Endothelial cell (in vitro differentiated cells): Measurements from ENCODE around the gene USP7. TPM values are rescaled to one million over a fixed set of nuclear protein-coding genes. Genes with fewer than 3 reads are reported as not detected.

Source experiments
- DNase-seq: peaks from one replicate; pipeline ENCODE4 v3.0.0; 2021; ENCODE audit warnings: low spot score
- H3K27ac Mint-ChIP-seq: one replicate; pipeline ENCODE4 v1.8.0; 2021; ENCODE audit warnings: mixed read lengths, inconsistent platforms; ENCODE audit not compliant: unreplicated experiment
- H3K27me3 Mint-ChIP-seq: one replicate; pipeline ENCODE4 v1.8.0; 2021; ENCODE audit warnings: mild to moderate bottlenecking, moderate library complexity, mixed read lengths, inconsistent platforms; ENCODE audit not compliant: unreplicated experiment
- H3K36me3 Mint-ChIP-seq: one replicate; pipeline ENCODE4 v1.8.0; 2021; ENCODE audit warnings: mild to moderate bottlenecking, low read depth, mixed read lengths, inconsistent platforms; ENCODE audit not compliant: unreplicated experiment
- H3K4me1 Mint-ChIP-seq: one replicate; pipeline ENCODE4 v1.8.0; 2021; ENCODE audit warnings: mild to moderate bottlenecking, mixed read lengths, inconsistent platforms; ENCODE audit not compliant: unreplicated experiment
- H3K4me3 Mint-ChIP-seq: one replicate; pipeline ENCODE4 v1.8.0; 2021; ENCODE audit warnings: mild to moderate bottlenecking, mixed read lengths, inconsistent platforms; ENCODE audit not compliant: unreplicated experiment
- H3K9me3 Mint-ChIP-seq: one replicate; pipeline ENCODE4 v1.8.0; 2021; ENCODE audit warnings: mixed read lengths, inconsistent platforms; ENCODE audit not compliant: unreplicated experiment
- total RNA-seq: library from RNA; stranded (reverse); fragmentation: NEBNext Ultra II Directional; extraction: Animal tissue kit (Norgen Biotek cat#: 25700); gene quantifications from one replicate; pipeline ENCODE4 v1.2.1, GENCODE V29; 2021; ENCODE audit not compliant: unreplicated experiment
- TF ChIP-seq, protein P1 (sequence below): fragments of 200-600 bp; sonication (generic); IDR thresholded peaks from one replicate; pipeline ENCODE4 v1.5.0; 2021; ENCODE audit warnings: antibody characterized with exemption; ENCODE audit not compliant: unreplicated experiment

USP7 gene
- total RNA-seq, 1 donor from 2014 or later, result 122 TPM

DNA sequence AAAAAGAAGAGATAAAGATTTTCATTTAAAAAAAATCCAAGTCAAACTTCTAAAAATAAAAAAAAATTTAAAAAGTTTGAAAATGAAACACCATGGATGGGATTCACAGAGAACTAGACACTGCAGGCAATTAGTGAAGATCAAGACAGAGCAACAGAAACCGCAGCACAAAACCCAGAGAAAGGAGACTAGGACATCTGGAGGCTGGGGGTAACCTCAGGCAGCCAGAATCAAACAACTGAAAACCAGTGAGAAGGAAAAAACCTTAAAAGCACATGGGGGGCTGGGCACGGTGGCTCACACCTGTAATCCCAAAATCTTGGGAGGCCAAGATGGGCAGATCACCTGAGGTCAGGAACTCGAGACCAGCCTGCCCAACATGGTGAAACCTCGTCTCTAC is 50.9 kb downstream of the USP7 start:
- peaks cover 52% of the 10 kb centered on the region for H3K36me3 Mint-ChIP-seq
- H3K4me1 Mint-ChIP-seq, result no peaks in the 10 kb centered on the region
- no peak overlapping the region for H3K4me3 Mint-ChIP-seq
- no peak for DNase-seq
- peaks cover 3% of the 10 kb centered on the region for H3K27me3 Mint-ChIP-seq
- TF ChIP-seq, protein P1, sequence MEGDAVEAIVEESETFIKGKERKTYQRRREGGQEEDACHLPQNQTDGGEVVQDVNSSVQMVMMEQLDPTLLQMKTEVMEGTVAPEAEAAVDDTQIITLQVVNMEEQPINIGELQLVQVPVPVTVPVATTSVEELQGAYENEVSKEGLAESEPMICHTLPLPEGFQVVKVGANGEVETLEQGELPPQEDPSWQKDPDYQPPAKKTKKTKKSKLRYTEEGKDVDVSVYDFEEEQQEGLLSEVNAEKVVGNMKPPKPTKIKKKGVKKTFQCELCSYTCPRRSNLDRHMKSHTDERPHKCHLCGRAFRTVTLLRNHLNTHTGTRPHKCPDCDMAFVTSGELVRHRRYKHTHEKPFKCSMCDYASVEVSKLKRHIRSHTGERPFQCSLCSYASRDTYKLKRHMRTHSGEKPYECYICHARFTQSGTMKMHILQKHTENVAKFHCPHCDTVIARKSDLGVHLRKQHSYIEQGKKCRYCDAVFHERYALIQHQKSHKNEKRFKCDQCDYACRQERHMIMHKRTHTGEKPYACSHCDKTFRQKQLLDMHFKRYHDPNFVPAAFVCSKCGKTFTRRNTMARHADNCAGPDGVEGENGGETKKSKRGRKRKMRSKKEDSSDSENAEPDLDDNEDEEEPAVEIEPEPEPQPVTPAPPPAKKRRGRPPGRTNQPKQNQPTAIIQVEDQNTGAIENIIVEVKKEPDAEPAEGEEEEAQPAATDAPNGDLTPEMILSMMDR, result no peak
- H3K27ac Mint-ChIP-seq, result no peak overlapping the region
- no peaks in the 10 kb centered on the region for H3K9me3 Mint-ChIP-seq

DNA sequence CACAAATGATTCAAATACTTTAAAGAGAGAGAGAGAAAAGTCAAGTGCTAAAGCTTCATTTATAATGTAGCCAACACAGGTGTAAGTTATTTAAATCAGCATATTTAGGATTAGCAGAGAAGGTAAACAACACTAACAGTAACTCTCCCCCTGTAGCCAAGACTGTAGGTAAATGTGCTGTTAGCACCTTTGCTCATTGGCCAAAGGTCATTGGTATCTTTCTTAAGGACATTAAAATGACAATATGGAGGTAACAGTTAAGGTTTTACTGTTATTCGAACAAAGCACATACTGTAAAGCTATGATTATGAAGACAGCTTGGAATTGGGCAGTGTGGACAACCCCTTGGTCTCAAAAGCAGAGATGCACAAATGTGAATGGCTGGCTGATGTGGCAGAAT is 52.9 kb downstream of the USP7 start:
- peaks cover 3% of the 10 kb centered on the region for H3K27me3 Mint-ChIP-seq
- H3K4me1 Mint-ChIP-seq, result no peaks in the 10 kb centered on the region
- no peak overlapping the region for H3K27ac Mint-ChIP-seq
- H3K4me3 Mint-ChIP-seq, result peak overlapping the region; percentile 43
- DNase-seq, result no peak
- H3K36me3 Mint-ChIP-seq, result peaks cover 49% of the 10 kb centered on the region
- TF ChIP-seq, protein P1, result no peak
- H3K9me3 Mint-ChIP-seq, result no peaks in the 10 kb centered on the region

DNA sequence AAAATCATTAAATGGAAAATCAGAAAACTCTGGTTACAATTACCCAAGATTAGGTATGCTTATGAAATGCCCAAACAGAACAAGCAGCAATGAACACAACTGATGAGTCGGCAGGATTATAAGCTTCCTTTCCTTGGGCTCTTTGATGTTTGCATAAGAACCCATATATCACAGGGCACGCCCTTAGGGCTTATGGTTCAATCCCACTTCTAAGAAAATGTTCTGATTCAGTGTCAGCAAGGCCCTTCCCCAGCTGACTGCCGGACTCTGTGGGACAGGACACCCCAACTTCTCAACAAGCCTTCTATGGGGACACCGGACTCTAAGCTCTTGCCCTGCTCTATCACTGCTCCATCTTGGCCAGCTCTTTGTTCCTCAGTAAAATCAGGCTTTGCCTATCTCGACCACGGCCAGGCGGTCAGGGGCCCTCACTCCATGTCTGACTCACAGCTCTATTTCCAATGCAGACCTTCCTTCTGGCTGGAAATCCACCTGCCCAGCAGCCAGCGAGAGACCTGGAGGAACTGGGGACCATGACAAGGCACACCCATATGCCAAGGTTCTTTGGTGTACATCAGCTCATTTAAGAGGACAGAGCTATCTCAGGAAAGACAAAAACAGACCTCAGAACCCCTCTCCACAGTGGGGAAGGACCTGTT is 54.8 kb downstream of the USP7 start:
- Mint-ChIP-seq H3K27ac (no peak overlapping the region), H3K36me3 (peaks cover 51% of the 10 kb centered on the region), H3K4me3 (peak overlapping the region; percentile 22), H3K4me1 (no peaks in the 10 kb centered on the region), H3K9me3 (no peaks in the 10 kb centered on the region), H3K27me3 (peaks cover 4% of the 10 kb centered on the region)
- TF ChIP-seq, protein P1, result no peak
- no peak for DNase-seq

DNA sequence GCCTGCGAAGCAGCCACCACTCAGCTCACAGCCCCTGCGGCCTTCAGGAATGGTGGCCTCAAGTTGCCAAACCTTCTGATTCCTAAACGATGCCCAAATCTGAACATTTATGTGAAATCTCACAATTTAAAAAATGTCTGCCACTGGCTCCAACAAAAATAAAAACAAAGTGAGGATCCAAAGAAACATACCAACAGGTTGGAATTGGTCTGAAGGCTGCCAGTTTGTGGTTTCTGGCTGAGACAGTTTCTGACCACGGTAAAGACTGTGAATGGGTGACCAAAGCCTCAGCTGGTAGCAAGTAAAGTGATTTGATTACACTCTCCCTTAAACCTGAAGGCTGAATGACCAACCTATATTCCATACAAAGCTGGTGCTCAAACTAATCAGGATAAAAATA is 56.6 kb downstream of the USP7 start:
- TF ChIP-seq, protein P1, result no peak
- peak overlapping the region; percentile 8 for H3K27ac Mint-ChIP-seq
- no peak overlapping the region for H3K4me3 Mint-ChIP-seq
- H3K4me1 Mint-ChIP-seq, result no peaks in the 10 kb centered on the region
- H3K9me3 Mint-ChIP-seq, result no peaks in the 10 kb centered on the region
- H3K27me3 Mint-ChIP-seq, result peaks cover 4% of the 10 kb centered on the region
- peaks cover 48% of the 10 kb centered on the region for H3K36me3 Mint-ChIP-seq
- no peak for DNase-seq

DNA sequence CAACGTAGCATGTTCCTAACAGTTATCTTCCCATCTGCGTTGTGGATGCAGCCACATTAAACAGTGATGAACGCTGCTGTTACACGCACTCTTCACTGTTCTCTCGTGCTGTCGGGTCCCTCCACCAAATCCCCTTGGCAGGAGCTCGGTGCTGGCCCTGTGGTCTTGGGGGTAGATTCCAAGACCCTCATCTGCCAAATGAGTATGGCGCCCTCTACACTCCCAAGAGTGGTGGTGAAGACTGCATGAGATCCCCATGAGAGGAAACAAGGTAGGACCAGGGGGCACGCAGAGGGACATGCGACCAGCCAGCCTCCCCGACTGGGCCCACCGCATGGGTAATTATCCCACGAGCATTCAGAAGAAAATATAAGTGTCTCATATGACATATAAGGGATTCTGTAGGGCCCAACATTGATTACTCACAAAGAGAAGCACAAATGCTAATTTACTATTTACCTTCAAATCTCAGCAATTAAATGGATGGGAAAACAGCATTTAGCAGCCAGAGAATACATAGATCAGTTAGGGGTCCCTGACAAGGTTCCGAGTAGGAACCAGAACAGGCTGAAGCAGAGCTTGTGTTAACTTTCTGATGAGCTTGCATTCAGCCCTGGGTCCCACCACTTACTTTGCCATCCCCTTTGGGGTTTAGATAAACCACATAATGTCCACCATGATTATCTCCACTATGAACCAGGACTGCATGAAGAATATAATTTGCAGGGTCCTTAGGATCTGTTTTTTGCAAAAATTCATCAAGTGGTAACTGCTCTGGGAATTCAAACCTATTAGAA is 57.7 kb downstream of the USP7 start:
- H3K9me3 Mint-ChIP-seq, result no peaks in the 10 kb centered on the region
- H3K36me3 Mint-ChIP-seq, result peaks cover 48% of the 10 kb centered on the region
- H3K27ac Mint-ChIP-seq, result no peak overlapping the region
- peaks cover 4% of the 10 kb centered on the region for H3K27me3 Mint-ChIP-seq
- no peak overlapping the region for H3K4me3 Mint-ChIP-seq
- DNase-seq, result no peak
- peaks cover 4% of the 10 kb centered on the region for H3K4me1 Mint-ChIP-seq
- TF ChIP-seq, protein P1, result peak; percentile 44
